ENCODE measurements around the gene STK39.

STK39 gene

GRCh38 chr2:168155046-168155445 lies 92.3 kb downstream of the STK39 start:
- TF ChIP-seq, protein P1, sequence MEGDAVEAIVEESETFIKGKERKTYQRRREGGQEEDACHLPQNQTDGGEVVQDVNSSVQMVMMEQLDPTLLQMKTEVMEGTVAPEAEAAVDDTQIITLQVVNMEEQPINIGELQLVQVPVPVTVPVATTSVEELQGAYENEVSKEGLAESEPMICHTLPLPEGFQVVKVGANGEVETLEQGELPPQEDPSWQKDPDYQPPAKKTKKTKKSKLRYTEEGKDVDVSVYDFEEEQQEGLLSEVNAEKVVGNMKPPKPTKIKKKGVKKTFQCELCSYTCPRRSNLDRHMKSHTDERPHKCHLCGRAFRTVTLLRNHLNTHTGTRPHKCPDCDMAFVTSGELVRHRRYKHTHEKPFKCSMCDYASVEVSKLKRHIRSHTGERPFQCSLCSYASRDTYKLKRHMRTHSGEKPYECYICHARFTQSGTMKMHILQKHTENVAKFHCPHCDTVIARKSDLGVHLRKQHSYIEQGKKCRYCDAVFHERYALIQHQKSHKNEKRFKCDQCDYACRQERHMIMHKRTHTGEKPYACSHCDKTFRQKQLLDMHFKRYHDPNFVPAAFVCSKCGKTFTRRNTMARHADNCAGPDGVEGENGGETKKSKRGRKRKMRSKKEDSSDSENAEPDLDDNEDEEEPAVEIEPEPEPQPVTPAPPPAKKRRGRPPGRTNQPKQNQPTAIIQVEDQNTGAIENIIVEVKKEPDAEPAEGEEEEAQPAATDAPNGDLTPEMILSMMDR (IDR thresholded peaks at IDR 0.05; ENCODE audit: borderline replicate concordance, insufficient read depth, low read depth, low read length): no peak
- H3K4me3 ChIP-seq (ENCODE audit: low read depth, low read length): no peak overlapping the region

GRCh38 chr2:168152902-168153530 lies 94.4 kb downstream of the STK39 start:
- H3K4me3 ChIP-seq (ENCODE audit: low read depth, low read length): no peak overlapping the region
- TF ChIP-seq, protein P1 (IDR thresholded peaks at IDR 0.05; ENCODE audit: borderline replicate concordance, insufficient read depth, low read depth, low read length): no peak

DNA sequence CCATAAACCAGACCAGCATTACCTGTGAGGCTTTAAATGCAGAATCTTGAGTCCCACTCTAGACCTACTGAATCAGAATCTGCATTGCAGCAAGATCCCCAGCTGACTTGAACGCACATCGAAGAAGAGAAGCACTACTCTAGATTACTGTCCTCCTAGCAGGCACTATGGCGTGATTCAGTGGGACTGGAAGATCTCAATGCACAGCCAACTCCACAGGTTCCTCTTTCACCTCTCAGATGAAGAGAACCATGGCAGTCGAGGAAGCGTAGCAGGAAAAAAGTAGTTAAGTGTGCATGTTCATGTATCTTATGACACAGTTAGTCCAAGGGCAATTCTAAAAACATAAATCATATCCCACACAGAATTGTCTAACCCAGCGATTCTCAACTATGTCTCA lies 97.4 kb downstream of the STK39 start:
- TF ChIP-seq, protein P1 (IDR thresholded peaks at IDR 0.05; ENCODE audit: borderline replicate concordance, insufficient read depth, low read depth, low read length): no peak
- H3K4me3 ChIP-seq (ENCODE audit: low read depth, low read length): no peak overlapping the region

DNA sequence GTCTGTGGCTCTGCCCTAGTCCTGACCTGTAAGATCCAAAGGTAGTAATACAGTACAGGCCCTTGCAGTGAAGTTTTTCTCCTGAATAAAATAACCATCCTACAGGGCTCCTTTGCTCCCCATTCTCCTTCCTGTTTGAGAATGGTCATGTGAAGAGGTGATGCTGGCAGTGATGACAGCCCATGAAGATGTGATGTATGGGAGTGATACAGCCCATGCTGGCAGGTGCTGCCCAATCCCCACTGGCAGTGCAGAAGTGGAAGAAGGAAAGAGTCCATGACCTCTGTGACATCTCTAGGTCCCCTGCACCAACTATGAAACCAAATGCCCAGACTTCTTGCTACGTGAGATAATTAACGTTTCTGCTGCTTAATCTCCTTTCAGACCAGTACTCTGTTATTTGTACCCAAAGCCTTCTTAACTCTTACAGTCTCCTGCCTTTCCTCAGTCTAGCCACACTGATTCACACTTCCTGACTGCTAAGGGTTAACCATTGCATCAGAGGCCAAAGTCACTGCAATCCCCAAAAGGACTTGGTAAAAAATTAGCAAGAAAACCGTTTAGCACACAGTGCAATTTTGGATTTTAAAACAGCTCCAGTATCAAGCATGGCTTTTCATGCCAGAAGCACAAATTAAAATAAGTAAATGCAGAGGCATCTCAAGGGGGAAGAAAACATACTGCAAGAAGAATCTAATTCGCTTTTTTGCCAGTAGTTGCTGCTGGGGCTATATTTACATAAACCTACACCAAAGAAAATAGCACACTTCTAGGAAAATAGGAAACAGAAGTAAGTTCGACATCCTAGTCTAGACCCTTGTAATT lies 98.0 kb downstream of the STK39 start:
- H3K4me3 ChIP-seq (ENCODE audit: low read depth, low read length): no peak overlapping the region
- TF ChIP-seq, protein P1 (IDR thresholded peaks at IDR 0.05; ENCODE audit: borderline replicate concordance, insufficient read depth, low read depth, low read length): no peak

DNA sequence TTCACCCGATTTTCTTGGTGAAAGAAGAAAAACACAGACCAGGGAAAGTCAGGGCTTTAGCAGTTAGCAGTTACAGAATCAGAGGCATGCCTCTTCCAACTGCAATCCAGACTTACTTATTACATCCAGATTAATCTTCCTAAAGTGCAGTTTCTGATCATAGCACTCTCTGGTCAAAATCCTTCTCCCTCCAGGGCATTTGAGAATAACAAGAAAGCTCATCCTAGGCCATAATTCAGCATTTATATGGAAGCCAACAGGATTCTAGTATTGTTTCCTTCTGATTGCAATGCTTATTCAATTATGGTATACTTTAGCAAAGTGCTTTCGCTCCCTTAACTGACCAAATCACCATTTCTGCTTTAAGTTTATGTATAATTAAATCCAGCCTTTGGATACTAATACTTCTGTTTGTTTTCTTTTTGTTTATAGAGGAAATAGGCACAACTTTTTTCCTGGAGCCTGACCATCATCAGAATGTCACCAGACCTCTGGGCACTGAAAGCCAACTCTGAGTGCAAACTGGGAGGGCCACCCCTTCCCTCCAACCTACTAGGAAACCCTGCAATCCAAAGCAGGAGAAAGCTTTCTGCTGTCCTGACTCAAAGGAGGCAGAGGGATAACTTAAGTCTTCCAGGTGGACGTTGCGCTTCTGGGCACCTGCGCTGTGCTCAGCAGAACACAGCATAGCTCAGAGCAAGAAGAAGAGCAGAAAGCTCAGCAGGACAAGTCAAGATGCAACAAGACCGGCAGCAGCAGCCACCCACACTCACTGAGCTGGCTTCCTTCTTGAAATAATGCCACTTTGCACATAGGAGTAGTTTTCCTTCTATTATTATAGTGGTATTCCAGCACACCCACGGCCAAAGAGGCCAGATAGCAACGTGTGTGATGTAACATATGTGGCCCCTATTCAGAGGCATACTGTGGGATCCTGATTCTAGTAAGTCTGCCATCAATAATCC lies 99.3 kb downstream of the STK39 start:
- TF ChIP-seq, protein P1 (IDR thresholded peaks at IDR 0.05; ENCODE audit: borderline replicate concordance, insufficient read depth, low read depth, low read length): no peak
- no peak overlapping the region for H3K4me3 ChIP-seq (ENCODE audit: low read depth, low read length)

DNA sequence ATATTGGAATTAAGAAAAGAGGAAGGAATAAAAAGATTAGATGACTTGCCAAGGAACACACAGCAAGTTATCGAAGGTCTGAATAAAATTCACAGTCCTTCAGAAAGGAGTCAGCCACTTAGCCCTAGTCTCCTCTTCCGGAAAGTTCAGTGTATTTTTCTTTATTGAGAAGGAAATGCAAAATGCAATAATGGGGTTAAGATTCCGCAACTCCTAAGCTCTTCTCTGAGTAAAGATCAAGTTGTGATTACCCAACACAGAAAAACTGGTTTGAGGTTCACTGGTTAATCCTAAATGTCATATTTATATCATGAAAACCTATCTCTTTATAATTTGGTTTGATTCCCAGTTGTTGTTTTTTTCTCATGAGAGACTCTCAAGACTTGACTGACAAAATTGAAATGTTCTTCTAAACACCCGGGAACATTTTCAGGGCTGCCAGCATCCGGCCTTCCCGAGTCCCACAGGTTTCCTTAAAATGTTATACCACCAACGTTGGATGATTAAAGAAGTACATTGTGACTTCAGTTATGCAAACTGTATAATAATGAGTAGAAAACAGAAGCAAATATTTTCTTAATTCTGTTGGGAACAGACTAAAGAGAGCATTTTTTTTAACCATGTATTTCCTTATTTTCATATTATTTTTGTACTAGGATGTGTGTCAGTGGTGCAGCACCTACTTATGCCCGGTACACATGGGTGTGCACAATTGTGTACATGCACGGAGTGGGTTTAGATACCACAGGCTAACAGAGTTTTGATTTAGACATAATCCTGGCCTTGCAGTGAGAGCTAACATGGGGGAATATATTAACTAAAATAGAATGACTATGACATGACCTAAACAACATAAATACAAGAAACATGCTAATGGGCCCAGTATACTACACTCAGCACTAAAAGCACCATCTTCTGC lies 100.2 kb downstream of the STK39 start:
- H3K4me3 ChIP-seq (ENCODE audit: low read depth, low read length): no peak overlapping the region
- TF ChIP-seq, protein P1 (IDR thresholded peaks at IDR 0.05; ENCODE audit: borderline replicate concordance, insufficient read depth, low read depth, low read length): no peak
